HepG2 (cell line): ENCODE results near the gene TMEM225. TPM values are rescaled to one million over a fixed set of nuclear protein-coding genes. Genes with fewer than 3 reads are reported as not detected.

Source experiments
- ATAC-seq: fragments of 200-7000 bp; cut with Tn5 transposase; 3 replicates; pipeline ENCODE4 v1.9.1; 2020; ENCODE audit warnings: mild to moderate bottlenecking, moderate library complexity
- BruUV-seq: library from RNA; stranded (reverse); fragments of 400-500 nt; replicated peaks from 2 replicates; lab custom pipeline; 2021; lab: Mats Ljungman, UMichigan
- CTCF ChIA-PET: fragments of 300-600 bp; formaldehyde crosslinking; extraction: SDS; loops from one replicate; lab custom pipeline; 2021; ENCODE audit warnings: low total read pairs, inconsistent platforms, low intra/inter-chr PET ratio; lab: Yijun Ruan, JAX
- POLR2A ChIA-PET: fragments of 350-600 bp; sonication (Branson Sonifier 250); formaldehyde crosslinking; loops from one replicate; lab custom pipeline; 2020; ENCODE audit warnings: antibody characterized with exemption, inconsistent platforms; lab: Yijun Ruan, JAX
- DNase-seq: peaks from one replicate; pipeline ENCODE4 v3.0.0-alpha.2; 2015; ENCODE audit warnings: low spot score
- FAIRE-seq: peaks from 3 replicates; lab custom pipeline; 2011; peaks lifted over from hg19 to GRCh38; lab: Jason Lieb, UNC
- H2AFZ ChIP-seq: one replicate; pipeline ENCODE4 v1.6.1; 2011; ENCODE audit warnings: low read length, inconsistent platforms
- H3K27ac ChIP-seq: fragments of 300-600 bp; 3 replicates; pipeline ENCODE4 v1.8.0; 2011; ENCODE audit warnings: mixed run types, mild to moderate bottlenecking, mixed read lengths, low read length, inconsistent platforms; ENCODE audit not compliant: insufficient read depth; ENCODE audit errors: extremely low read length
- H3K27me3 ChIP-seq, 2 experiments: fragments of 200-600 bp in 1 of 2; 2 replicates in 1 of 2; 3 replicates in 1 of 2; pipeline versions ENCODE4 v1.6.0 to v1.8.0; 2011; ENCODE audit warnings: low read length in 2 of 2, mild to moderate bottlenecking in 2 of 2, moderate library complexity in 2 of 2, inconsistent platforms in 1 of 2; ENCODE audit not compliant: insufficient read depth in 2 of 2, control insufficient read depth in 1 of 2
- H3K36me3 ChIP-seq, 2 experiments: fragments of 200-600 bp in 1 of 2; replicated peaks in 1 of 2; 2 replicates in 1 of 2; 3 replicates in 1 of 2; pipeline versions ENCODE4 v1.5.1 to v1.8.0; 2011; ENCODE audit warnings: low read length in 2 of 2, inconsistent platforms in 1 of 2; ENCODE audit not compliant: insufficient read depth in 2 of 2, control insufficient read depth in 1 of 2
- H3K4me1 ChIP-seq: 2 replicates; pipeline ENCODE4 v1.5.1; 2012; ENCODE audit warnings: low read length, inconsistent platforms; ENCODE audit not compliant: insufficient read depth
- H3K4me2 ChIP-seq: 2 replicates; pipeline ENCODE4 v1.6.0; 2011; ENCODE audit warnings: low read depth, low read length, inconsistent platforms
- H3K4me3 ChIP-seq, 3 experiments: fragments of 200-600 bp in 1 of 3; sonication (generic), shearing (Covaris generic) in 1 of 3; replicated peaks in 1 of 3; 2 replicates each; pipeline ENCODE4 v1.5.1; 2011 to 2016; ENCODE audit warnings: low read length in 3 of 3, inconsistent platforms in 2 of 3, low read depth in 2 of 3, mild to moderate bottlenecking in 2 of 3, control low read depth in 1 of 3, mixed read lengths in 1 of 3; ENCODE audit not compliant: insufficient read depth in 1 of 3
- H3K79me2 ChIP-seq: one replicate; pipeline ENCODE4 v1.6.1; 2011; ENCODE audit warnings: low read length, inconsistent platforms; ENCODE audit not compliant: insufficient read depth
- H3K9ac ChIP-seq: 2 replicates; pipeline ENCODE4 v1.6.0; 2011; ENCODE audit warnings: mild to moderate bottlenecking, low read depth, low read length, inconsistent platforms; ENCODE audit not compliant: insufficient read depth
- H3K9me3 ChIP-seq: 2 replicates; pipeline ENCODE4 v1.5.1; 2012; ENCODE audit warnings: mild to moderate bottlenecking, low read length
- H4K20me1 ChIP-seq: 2 replicates; pipeline ENCODE4 v1.6.0; 2011; ENCODE audit warnings: inconsistent platforms, mild to moderate bottlenecking, low read length, moderate library complexity; ENCODE audit not compliant: insufficient read depth
- FLYWCH1 ChIP-seq: sonication (generic); formaldehyde crosslinking; IDR thresholded peaks from 2 replicates; pipeline ENCODE4 v1.8.1; 2023; ENCODE audit warnings: mild to moderate bottlenecking, missing genetic modification reagents
- FOSL2 ChIP-seq: sonication (generic); formaldehyde crosslinking; IDR thresholded peaks from 2 replicates; pipeline ENCODE4 v1.4.0; 2020; ENCODE audit warnings: missing genetic modification reagents
- KDM4B ChIP-seq: sonication (generic); formaldehyde crosslinking; IDR thresholded peaks from 2 replicates; pipeline ENCODE4 v1.4.0; 2020; ENCODE audit warnings: missing genetic modification reagents
- ONECUT2 ChIP-seq: sonication (generic); formaldehyde crosslinking; IDR thresholded peaks from 2 replicates; pipeline ENCODE4 v1.4.0; 2020; ENCODE audit warnings: missing genetic modification reagents
- STAT6 ChIP-seq: sonication (generic); formaldehyde crosslinking; IDR thresholded peaks from 2 replicates; pipeline ENCODE4 v1.4.0; 2020; ENCODE audit warnings: missing genetic modification reagents, mild to moderate bottlenecking, borderline replicate concordance
- SUZ12 ChIP-seq: fragments of 150-350 bp; IDR thresholded peaks from 2 replicates; pipeline ENCODE4 v1.6.1; 2014; ENCODE audit warnings: low read depth, low read length
- ZBTB14 ChIP-seq: sonication (generic); formaldehyde crosslinking; IDR thresholded peaks from 2 replicates; pipeline ENCODE4 v1.4.0; 2020; ENCODE audit warnings: missing genetic modification reagents
- ZBTB39 ChIP-seq: sonication (generic); formaldehyde crosslinking; IDR thresholded peaks from 2 replicates; pipeline ENCODE4 v1.5.0; 2020; ENCODE audit warnings: missing genetic modification reagents
- ZNF24 ChIP-seq: fragments of 450-650 bp; IDR thresholded peaks from 2 replicates; pipeline ENCODE4 v1.6.1; 2017; ENCODE audit warnings: antibody characterized with exemption, mild to moderate bottlenecking
- ZNF891 ChIP-seq: sonication (generic); formaldehyde crosslinking; IDR thresholded peaks from 2 replicates; pipeline ENCODE4 v1.5.0; 2020; ENCODE audit warnings: mild to moderate bottlenecking, missing genetic modification reagents
- ZSCAN29 ChIP-seq: sonication (generic); formaldehyde crosslinking; conservative IDR thresholded peaks from 2 replicates; pipeline ENCODE4 v1.4.0; 2020; ENCODE audit warnings: mild to moderate bottlenecking, missing genetic modification reagents
- WGBS: methylation state at CpG from one replicate; pipeline ENCODE4 v1.1.6; 2017; ENCODE audit warnings: low lambda C conversion rate; 5-methylcytosine and 5-hydroxymethylcytosine counted together
- in situ Hi-C: cut with HindIII; loops from 2 replicates; pipeline ENCODE4 v1.10.0; 2017; ENCODE audit warnings: low pct_unique_long_range_greater_than_20kb; ENCODE audit not compliant: extremely low pct_ligation_motif_present
- intact Hi-C: fragments of 100-400 bp; cut with micrococcal nuclease; formaldehyde crosslinking; loops from one replicate; pipeline ENCODE4 v1.10.0; 2022; ENCODE audit not compliant: unreplicated experiment
- polyA plus RNA-seq, 8 experiments: library from polyadenylated mRNA; depleted of rRNA in 3 of 8; stranded (reverse) in 7 of 8; unstranded in 1 of 8; fragments of >200 nt; fragmentation: Illumina TruSeq in 4 of 8; extraction: Trizol in 4 of 8; gene quantifications; 2 replicates each; pipeline versions ENCODE4 v1.2.1 to v1.2.3, GENCODE V29; 2011 to 2016; ENCODE audit warnings: low read depth in 4 of 8, missing spikeins in 1 of 8, mixed read lengths in 1 of 8; ENCODE audit not compliant: insufficient read depth in 1 of 8
- total RNA-seq, 5 experiments: library from RNA; depleted of rRNA; stranded (reverse); fragments of >200 nt; fragmentation: Illumina TruSeq; extraction: Trizol; gene quantifications; 2 replicates each; pipeline ENCODE4 v1.2.3, GENCODE V29; 2016; ENCODE audit warnings: low read depth in 1 of 5
- TF ChIP-seq, protein P1 (sequence below), 2 experiments: sonication (generic) in 1 of 2; formaldehyde crosslinking in 1 of 2; IDR thresholded peaks; 2 replicates each; pipeline versions ENCODE4 v1.6.1 to v1.9.0; 2014 to 2022; ENCODE audit warnings: antibody characterized with exemption in 1 of 2, borderline replicate concordance in 1 of 2, inconsistent platforms in 1 of 2, low read depth in 1 of 2, missing genetic modification reagents in 1 of 2

Gene TMEM225
- total and polyA plus RNA-seq, 2 of the 13 experiments (the other 11 are each of a cell fraction or from before 2014, with no cell fraction given) = not detected

DNA sequence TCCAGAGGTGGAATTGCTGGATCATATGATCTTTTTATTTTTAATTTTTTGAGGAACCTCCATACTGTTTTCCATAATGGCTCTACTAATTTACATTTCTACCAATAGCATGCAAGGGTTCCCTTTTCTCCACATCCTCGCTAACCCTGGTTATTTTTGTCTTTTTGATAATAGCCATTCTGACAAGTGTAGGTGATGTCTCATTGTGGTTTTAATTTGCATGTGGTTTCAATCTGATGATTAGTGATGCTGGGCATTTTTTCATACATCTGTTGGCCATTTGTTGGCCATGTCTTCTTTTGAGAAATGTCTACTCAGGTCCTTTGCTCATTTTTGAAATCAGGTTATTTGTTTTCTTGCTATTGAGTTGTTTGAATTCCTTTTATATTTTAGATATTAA is 38.6 kb upstream of the TMEM225 start (continued):
- TF ChIP-seq, protein P1, sequence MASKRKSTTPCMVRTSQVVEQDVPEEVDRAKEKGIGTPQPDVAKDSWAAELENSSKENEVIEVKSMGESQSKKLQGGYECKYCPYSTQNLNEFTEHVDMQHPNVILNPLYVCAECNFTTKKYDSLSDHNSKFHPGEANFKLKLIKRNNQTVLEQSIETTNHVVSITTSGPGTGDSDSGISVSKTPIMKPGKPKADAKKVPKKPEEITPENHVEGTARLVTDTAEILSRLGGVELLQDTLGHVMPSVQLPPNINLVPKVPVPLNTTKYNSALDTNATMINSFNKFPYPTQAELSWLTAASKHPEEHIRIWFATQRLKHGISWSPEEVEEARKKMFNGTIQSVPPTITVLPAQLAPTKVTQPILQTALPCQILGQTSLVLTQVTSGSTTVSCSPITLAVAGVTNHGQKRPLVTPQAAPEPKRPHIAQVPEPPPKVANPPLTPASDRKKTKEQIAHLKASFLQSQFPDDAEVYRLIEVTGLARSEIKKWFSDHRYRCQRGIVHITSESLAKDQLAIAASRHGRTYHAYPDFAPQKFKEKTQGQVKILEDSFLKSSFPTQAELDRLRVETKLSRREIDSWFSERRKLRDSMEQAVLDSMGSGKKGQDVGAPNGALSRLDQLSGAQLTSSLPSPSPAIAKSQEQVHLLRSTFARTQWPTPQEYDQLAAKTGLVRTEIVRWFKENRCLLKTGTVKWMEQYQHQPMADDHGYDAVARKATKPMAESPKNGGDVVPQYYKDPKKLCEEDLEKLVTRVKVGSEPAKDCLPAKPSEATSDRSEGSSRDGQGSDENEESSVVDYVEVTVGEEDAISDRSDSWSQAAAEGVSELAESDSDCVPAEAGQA (IDR thresholded peaks at IDR 0.05; ENCODE audit: low read depth) = no peak
- TF ChIP-seq, protein P1 (CRISPR knock-in tag; IDR thresholded peaks at IDR 0.05; ENCODE audit: borderline replicate concordance) = no peak
- TF ChIP-seq KDM4B (no peak), ZBTB39 (CRISPR knock-in tag) (no peak)

DNA sequence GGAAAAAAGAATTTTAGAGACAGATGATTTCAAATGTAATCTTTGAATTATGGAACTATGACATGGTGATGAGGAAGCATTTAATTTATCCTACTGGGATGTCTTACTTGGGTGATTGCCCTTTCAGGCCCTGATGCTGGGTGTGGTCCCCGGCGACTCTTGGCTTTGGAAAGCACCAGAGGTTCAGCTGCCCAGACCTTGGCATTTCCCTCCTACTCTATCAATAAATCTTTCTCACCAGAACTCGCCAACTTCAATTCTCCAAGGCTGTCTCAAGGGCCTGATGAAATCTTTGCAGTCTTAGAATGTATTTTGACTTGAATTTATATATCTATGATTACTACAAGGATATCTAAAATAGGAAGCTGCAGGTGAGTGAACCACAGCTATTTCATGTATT is 35.5 kb upstream of the TMEM225 start:
- CTCF ChIA-PET = no interaction called here
- H3K9ac ChIP-seq = no peak overlapping the region
- FAIRE-seq = no peak
- no peak overlapping the region for H3K4me2 ChIP-seq
- no peaks in the 10 kb centered on the region for H3K27me3 ChIP-seq
- H4K20me1 ChIP-seq = no peaks in the 10 kb centered on the region
- no TSS peak for BruUV-seq
- no peak overlapping the region for H2AFZ ChIP-seq
- POLR2A ChIA-PET = no interaction called here
- WGBS = 0% methylated on average over 1 of the region's 3 CpGs
- no peak overlapping the region for H3K4me3 ChIP-seq
- in situ Hi-C loops = no loop called here
- H3K4me1 ChIP-seq = no peaks in the 10 kb centered on the region
- H3K9me3 ChIP-seq = no peaks in the 10 kb centered on the region
- ATAC-seq = no peak
- no peaks in the 10 kb centered on the region for H3K79me2 ChIP-seq
- H3K27ac ChIP-seq = no peak overlapping the region
- intact Hi-C loops = no loop called here
- DNase-seq = no peak
- no peaks in the 10 kb centered on the region for H3K36me3 ChIP-seq
- TF ChIP-seq FOSL2 (CRISPR knock-in tag) (no peak), ZNF891 (CRISPR knock-in tag) (no peak), ZSCAN29 (CRISPR knock-in tag) (no peak), SUZ12 (no peak), ZBTB14 (CRISPR knock-in tag) (no peak), ZNF24 (no peak), ONECUT2 (no peak), STAT6 (no peak), FLYWCH1 (CRISPR knock-in tag) (no peak)
